ENCODE data around the gene ISLR2.

ISLR2 gene

GRCh38 chr15:74127255-74127953 is 3.0 kb upstream of the ISLR2 start (continued):
- TF ChIP-seq ZNF211 (tag by site-specific recombination; IDR thresholded peaks at IDR 0.05; ENCODE audit: low read depth) (no peak), ZNF488 (tag by site-specific recombination; IDR thresholded peaks at IDR 0.05) (no peak), PATZ1 (tag by site-specific recombination; IDR thresholded peaks at IDR 0.05) (peak; percentile 83), ZBTB26 (tag by site-specific recombination; optimal IDR thresholded peaks at IDR 0.05) (peak; percentile 63), ZNF621 (tag by site-specific recombination; IDR thresholded peaks at IDR 0.05) (no peak), HOXC10 (CRISPR knock-in tag; IDR thresholded peaks at IDR 0.05) (no peak), SCRT2 (tag by site-specific recombination; IDR thresholded peaks at IDR 0.05) (peak; percentile 56), ZNF292 (tag by site-specific recombination; IDR thresholded peaks at IDR 0.05; ENCODE audit: borderline replicate concordance, low read depth) (no peak), MYNN (tag by site-specific recombination; IDR thresholded peaks at IDR 0.05; ENCODE audit: borderline replicate concordance) (peak; percentile 36; the same call in 1 of the 2 replicates), ZNF704 (tag by site-specific recombination; IDR thresholded peaks at IDR 0.05) (no peak), ZNF707 (tag by site-specific recombination; IDR thresholded peaks at IDR 0.05) (no peak), HIC1 (tag by site-specific recombination; IDR thresholded peaks at IDR 0.05) (no peak), ZNF37A (tag by site-specific recombination; IDR thresholded peaks at IDR 0.05) (no peak), ZNF184 (tag by site-specific recombination; IDR thresholded peaks at IDR 0.05) (peak; percentile 32; the same call in 1 of the 2 replicates), ZNF76 (tag by site-specific recombination; IDR thresholded peaks at IDR 0.05; ENCODE audit: borderline replicate concordance, low read depth) (peak; percentile 29; the same call in 1 of the 2 replicates), ZBTB44 (tag by site-specific recombination; IDR thresholded peaks at IDR 0.05) (peak; percentile 67; the same call in 1 of the 2 replicates), KLF8 (tag by site-specific recombination; IDR thresholded peaks at IDR 0.05) (peak; percentile 80), ZNF404 (tag by site-specific recombination; IDR thresholded peaks at IDR 0.05) (no peak), ZBTB11 (tag by site-specific recombination; conservative IDR thresholded peaks at IDR 0.05; ENCODE audit: low read depth) (peak; percentile 32; the same call in 1 of the 2 replicates), ZNF501 (tag by site-specific recombination; IDR thresholded peaks at IDR 0.05) (peak; percentile 96), ZNF473 (tag by site-specific recombination; IDR thresholded peaks at IDR 0.05) (no peak), ZNF645 (tag by site-specific recombination; IDR thresholded peaks at IDR 0.05) (no peak), ZNF140 (tag by site-specific recombination; IDR thresholded peaks at IDR 0.05) (no peak), ZNF302 (tag by site-specific recombination; IDR thresholded peaks at IDR 0.05; ENCODE audit: low read depth) (no peak), ZNF239 (tag by site-specific recombination; IDR thresholded peaks at IDR 0.05) (no peak)

Data from HEK293 (cell line).